Loucy (cell line): ENCODE results near the gene AKAP6.

Source experiments
- H2AFZ ChIP-seq: fragments of 200-600 bp; sonication (generic); 2 replicates; pipeline ENCODE4 v1.6.0; 2016; ENCODE audit warnings: antibody characterized with exemption, mild to moderate bottlenecking, low read length, moderate library complexity
- H3F3A ChIP-seq: fragments of 200-600 bp; 2 replicates; pipeline ENCODE4 v1.6.0; 2016; ENCODE audit warnings: antibody characterized with exemption, low read depth, mild to moderate bottlenecking
- H3K27me3 ChIP-seq: fragments of 200-600 bp; sonication (generic); 2 replicates; pipeline ENCODE4 v1.6.1; 2014; ENCODE audit warnings: low read length, mild to moderate bottlenecking; ENCODE audit not compliant: insufficient read depth, poor library complexity, severe bottlenecking
- H3K36me3 ChIP-seq: fragments of 200-600 bp; sonication (generic); 2 replicates; pipeline ENCODE4 v1.6.1; 2016; ENCODE audit warnings: low read length; ENCODE audit not compliant: insufficient read depth
- H3K4me1 ChIP-seq: fragments of 200-600 bp; sonication (generic); 2 replicates; pipeline ENCODE4 v1.5.1; 2014; ENCODE audit warnings: low read length, mild to moderate bottlenecking; ENCODE audit not compliant: insufficient read depth, poor library complexity, severe bottlenecking
- H3K4me2 ChIP-seq: fragments of 200-600 bp; sonication (generic); 2 replicates; pipeline ENCODE4 v1.6.0; 2014; ENCODE audit warnings: antibody characterized with exemption, low read length, low read depth, mild to moderate bottlenecking; ENCODE audit not compliant: poor library complexity, severe bottlenecking
- H3K4me3 ChIP-seq: fragments of 200-600 bp; sonication (generic); 2 replicates; pipeline ENCODE4 v1.5.1; 2014; ENCODE audit warnings: low read length, mild to moderate bottlenecking, mixed read lengths; ENCODE audit not compliant: poor library complexity, severe bottlenecking
- H3K79me2 ChIP-seq: fragments of 200-600 bp; sonication (generic); 2 replicates; pipeline ENCODE4 v1.6.1; 2014; ENCODE audit warnings: low read length; ENCODE audit not compliant: insufficient read depth
- H3K9ac ChIP-seq: fragments of 200-600 bp; sonication (generic); 2 replicates; pipeline ENCODE4 v1.6.0; 2014; ENCODE audit warnings: mild to moderate bottlenecking, low read depth, low read length, moderate library complexity; ENCODE audit not compliant: poor library complexity, severe bottlenecking
- H3K9me2 ChIP-seq: fragments of 200-600 bp; sonication (generic); replicated peaks from 2 replicates; pipeline ENCODE4 v1.6.1; 2016; ENCODE audit warnings: low read depth, low read length, mixed read lengths
- H3K9me3 ChIP-seq: fragments of 200-600 bp; sonication (generic); 2 replicates; pipeline ENCODE4 v1.6.1; 2014; ENCODE audit warnings: mild to moderate bottlenecking, antibody characterized with exemption, low read length, low read depth; ENCODE audit not compliant: insufficient read depth
- H4K20me1 ChIP-seq: fragments of 200-600 bp; sonication (generic); 2 replicates; pipeline ENCODE4 v1.6.0; 2014; ENCODE audit warnings: antibody characterized with exemption, low read length, mild to moderate bottlenecking; ENCODE audit not compliant: insufficient read depth, poor library complexity, severe bottlenecking
- EZH2phosphoT487 ChIP-seq: fragments of 200-600 bp; IDR thresholded peaks from 2 replicates; pipeline ENCODE4 v1.6.1; 2018; ENCODE audit warnings: antibody characterized with exemption, mild to moderate bottlenecking, moderate library complexity, borderline replicate concordance
- TF ChIP-seq, protein P1 (sequence below): fragments of 200-600 bp; sonication (generic); conservative IDR thresholded peaks from 2 replicates; pipeline ENCODE4 v1.5.1; 2014; ENCODE audit warnings: mild to moderate bottlenecking, antibody characterized with exemption, low read length

Gene AKAP6

DNA sequence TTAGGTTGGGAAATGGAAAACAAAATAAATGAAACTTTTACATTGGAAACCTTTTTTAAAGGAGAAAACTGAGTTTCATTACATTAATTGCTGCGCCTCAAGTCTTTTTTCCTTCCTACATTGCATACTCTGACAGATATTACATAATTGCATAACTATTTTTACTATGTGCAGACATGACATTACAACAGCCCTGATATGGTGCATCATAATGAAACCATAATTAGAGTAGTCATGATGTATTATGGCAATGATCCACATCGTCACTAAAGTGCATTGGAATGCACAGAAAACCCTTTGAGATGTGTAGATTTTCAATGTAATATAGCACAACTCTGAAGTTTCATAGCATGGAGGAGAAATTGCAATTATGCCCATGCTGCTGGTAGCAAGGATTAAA, 391.8 kb downstream of the AKAP6 start:
- H2AFZ ChIP-seq: no peak overlapping the region
- TF ChIP-seq, protein P1, sequence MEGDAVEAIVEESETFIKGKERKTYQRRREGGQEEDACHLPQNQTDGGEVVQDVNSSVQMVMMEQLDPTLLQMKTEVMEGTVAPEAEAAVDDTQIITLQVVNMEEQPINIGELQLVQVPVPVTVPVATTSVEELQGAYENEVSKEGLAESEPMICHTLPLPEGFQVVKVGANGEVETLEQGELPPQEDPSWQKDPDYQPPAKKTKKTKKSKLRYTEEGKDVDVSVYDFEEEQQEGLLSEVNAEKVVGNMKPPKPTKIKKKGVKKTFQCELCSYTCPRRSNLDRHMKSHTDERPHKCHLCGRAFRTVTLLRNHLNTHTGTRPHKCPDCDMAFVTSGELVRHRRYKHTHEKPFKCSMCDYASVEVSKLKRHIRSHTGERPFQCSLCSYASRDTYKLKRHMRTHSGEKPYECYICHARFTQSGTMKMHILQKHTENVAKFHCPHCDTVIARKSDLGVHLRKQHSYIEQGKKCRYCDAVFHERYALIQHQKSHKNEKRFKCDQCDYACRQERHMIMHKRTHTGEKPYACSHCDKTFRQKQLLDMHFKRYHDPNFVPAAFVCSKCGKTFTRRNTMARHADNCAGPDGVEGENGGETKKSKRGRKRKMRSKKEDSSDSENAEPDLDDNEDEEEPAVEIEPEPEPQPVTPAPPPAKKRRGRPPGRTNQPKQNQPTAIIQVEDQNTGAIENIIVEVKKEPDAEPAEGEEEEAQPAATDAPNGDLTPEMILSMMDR: no peak
- no peak for TF ChIP-seq EZH2phosphoT487
- no peak overlapping the region for H3K4me3 ChIP-seq
- no peaks in the 10 kb centered on the region for H4K20me1 ChIP-seq
- H3K4me1 ChIP-seq: no peaks in the 10 kb centered on the region
- no peaks in the 10 kb centered on the region for H3F3A ChIP-seq
- H3K36me3 ChIP-seq: no peaks in the 10 kb centered on the region
- H3K9me2 ChIP-seq: no peaks in the 10 kb centered on the region
- H3K9ac ChIP-seq: no peak overlapping the region
- H3K27me3 ChIP-seq: no peaks in the 10 kb centered on the region
- no peak overlapping the region for H3K4me2 ChIP-seq
- H3K9me3 ChIP-seq: no peaks in the 10 kb centered on the region
- no peaks in the 10 kb centered on the region for H3K79me2 ChIP-seq

- H3K9me2 ChIP-seq: no peaks in the 10 kb centered on the region
- no peak overlapping the region for H2AFZ ChIP-seq
- TF ChIP-seq, protein P1: no peak
- TF ChIP-seq EZH2phosphoT487: no peak
Measured at GRCh38 chr14:32722631-32723183, 393.6 kb downstream of the AKAP6 start.

GRCh38 chr14:32724867-32725471, 395.9 kb downstream of the AKAP6 start:
- no peaks in the 10 kb centered on the region for H3K36me3 ChIP-seq
- no peaks in the 10 kb centered on the region for H3K27me3 ChIP-seq
- no peak overlapping the region for H3K9ac ChIP-seq
- H3K4me3 ChIP-seq: no peak overlapping the region
- H4K20me1 ChIP-seq: no peaks in the 10 kb centered on the region
- no peaks in the 10 kb centered on the region for H3K9me2 ChIP-seq
- TF ChIP-seq EZH2phosphoT487: no peak
- TF ChIP-seq, protein P1: no peak
- no peaks in the 10 kb centered on the region for H3K4me1 ChIP-seq
- no peak overlapping the region for H2AFZ ChIP-seq
- no peaks in the 10 kb centered on the region for H3K79me2 ChIP-seq
- no peaks in the 10 kb centered on the region for H3K9me3 ChIP-seq
- H3F3A ChIP-seq: no peaks in the 10 kb centered on the region
- H3K4me2 ChIP-seq: no peak overlapping the region

More at GRCh38 chr14:32722631-32723183, 393.6 kb downstream of the AKAP6 start:
- H3F3A ChIP-seq: no peaks in the 10 kb centered on the region
- H3K9me3 ChIP-seq: no peaks in the 10 kb centered on the region
- H4K20me1 ChIP-seq: no peaks in the 10 kb centered on the region
- no peak overlapping the region for H3K4me2 ChIP-seq
- H3K36me3 ChIP-seq: no peaks in the 10 kb centered on the region
- H3K4me3 ChIP-seq: no peak overlapping the region
- H3K9ac ChIP-seq: no peak overlapping the region
- no peaks in the 10 kb centered on the region for H3K4me1 ChIP-seq
- no peaks in the 10 kb centered on the region for H3K79me2 ChIP-seq
- H3K27me3 ChIP-seq: no peaks in the 10 kb centered on the region
